HepG2 (cell line): Measurements from ENCODE around the gene OVAAL. TPM values are rescaled to one million over a fixed set of nuclear protein-coding genes. Genes with fewer than 3 reads are reported as not detected.

Experiments
- CBX2 ChIP-seq, 2 experiments: fragments of 200-600 bp in 1 of 2; sonication (generic); formaldehyde crosslinking in 1 of 2; IDR thresholded peaks; 2 replicates each; pipeline versions ENCODE4 v1.7.0 to v1.8.1; 2018 to 2022; ENCODE audit warnings: low read depth in 2 of 2, low read length in 1 of 2, mild to moderate bottlenecking in 1 of 2, missing genetic modification reagents in 1 of 2
- HIVEP1 ChIP-seq: sonication (generic); formaldehyde crosslinking; IDR thresholded peaks from 2 replicates; pipeline ENCODE4 v1.4.0; 2020; ENCODE audit warnings: mild to moderate bottlenecking, missing genetic modification reagents
- TBX3 ChIP-seq: fragments of 450-650 bp; IDR thresholded peaks from 2 replicates; pipeline ENCODE4 v1.6.1; 2017; ENCODE audit warnings: antibody characterized with exemption, mild to moderate bottlenecking, inconsistent platforms, borderline replicate concordance
- polyA plus RNA-seq, 8 experiments: library from polyadenylated mRNA; depleted of rRNA in 3 of 8; stranded (reverse) in 7 of 8; unstranded in 1 of 8; fragments of >200 nt; fragmentation: Illumina TruSeq in 4 of 8; extraction: Trizol in 4 of 8; gene quantifications; 2 replicates each; pipeline versions ENCODE4 v1.2.1 to v1.2.3, GENCODE V29; 2011 to 2016; ENCODE audit warnings: low read depth in 4 of 8, missing spikeins in 1 of 8, mixed read lengths in 1 of 8; ENCODE audit not compliant: insufficient read depth in 1 of 8
- total RNA-seq, 5 experiments: library from RNA; depleted of rRNA; stranded (reverse); fragments of >200 nt; fragmentation: Illumina TruSeq; extraction: Trizol; gene quantifications; 2 replicates each; pipeline ENCODE4 v1.2.3, GENCODE V29; 2016; ENCODE audit warnings: low read depth in 1 of 5
- TF ChIP-seq, protein P1 (sequence below): sonication (generic); formaldehyde crosslinking; conservative IDR thresholded peaks from 2 replicates; pipeline ENCODE4 v1.4.0; 2020; ENCODE audit warnings: mild to moderate bottlenecking, missing genetic modification reagents, moderate library complexity
- TF ChIP-seq, protein P2 (sequence below): IDR thresholded peaks from 2 replicates; pipeline ENCODE4 v1.6.1; 2016; ENCODE audit warnings: missing compliant biosample characterization, missing genetic modification reagents, borderline replicate concordance
- TF ChIP-seq, protein P3 (sequence below): IDR thresholded peaks from 2 replicates; pipeline ENCODE4 v1.4.0; 2020; ENCODE audit warnings: mild to moderate bottlenecking, missing genetic modification reagents
- TF ChIP-seq, protein P4 (sequence below): sonication (generic); formaldehyde crosslinking; IDR thresholded peaks from 2 replicates; pipeline ENCODE4 v1.5.1; 2020; ENCODE audit warnings: mild to moderate bottlenecking, moderate library complexity, missing genetic modification reagents
- TF ChIP-seq, protein P5 (sequence below): sonication (generic); formaldehyde crosslinking; IDR thresholded peaks from 2 replicates; pipeline ENCODE4 v1.4.0; 2020; ENCODE audit warnings: mild to moderate bottlenecking, missing genetic modification reagents

OVAAL gene
- total and polyA plus RNA-seq, 2 of the 13 experiments (the other 11 are each of a cell fraction or from before 2014, with no cell fraction given) = 0.04 TPM; not detected in 1

DNA sequence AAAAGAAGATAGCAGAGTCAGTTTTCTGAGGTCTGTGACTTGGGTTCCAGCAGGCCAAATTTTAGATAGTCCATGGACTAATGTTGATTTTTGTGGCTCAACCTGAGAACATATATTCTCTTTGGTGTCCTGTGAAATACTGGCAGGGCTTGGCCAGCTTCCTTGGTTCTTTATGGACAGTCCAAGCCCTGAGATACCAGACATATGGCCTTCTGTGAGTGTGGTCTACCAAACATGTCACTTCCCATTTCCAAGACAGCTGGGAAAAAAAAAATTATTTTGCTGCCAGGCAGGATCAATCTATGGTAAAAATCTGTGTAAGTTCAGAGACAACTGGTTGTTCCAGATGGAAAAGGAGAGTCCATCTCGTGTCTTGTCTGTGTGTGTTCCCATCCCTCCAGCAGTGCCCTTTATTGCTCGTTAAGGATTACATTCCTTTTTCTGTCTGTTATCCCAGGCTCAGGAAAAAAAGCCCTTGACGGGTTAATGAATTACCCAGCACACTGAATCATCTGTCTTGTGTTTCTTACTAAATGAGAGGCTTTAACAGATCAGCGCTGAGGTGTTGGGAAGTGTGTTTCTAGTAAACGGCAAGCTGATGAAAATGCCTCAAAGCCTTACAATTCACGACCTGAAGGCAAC is 39.7 kb downstream of the OVAAL start (continued):
- TF ChIP-seq, protein P1, sequence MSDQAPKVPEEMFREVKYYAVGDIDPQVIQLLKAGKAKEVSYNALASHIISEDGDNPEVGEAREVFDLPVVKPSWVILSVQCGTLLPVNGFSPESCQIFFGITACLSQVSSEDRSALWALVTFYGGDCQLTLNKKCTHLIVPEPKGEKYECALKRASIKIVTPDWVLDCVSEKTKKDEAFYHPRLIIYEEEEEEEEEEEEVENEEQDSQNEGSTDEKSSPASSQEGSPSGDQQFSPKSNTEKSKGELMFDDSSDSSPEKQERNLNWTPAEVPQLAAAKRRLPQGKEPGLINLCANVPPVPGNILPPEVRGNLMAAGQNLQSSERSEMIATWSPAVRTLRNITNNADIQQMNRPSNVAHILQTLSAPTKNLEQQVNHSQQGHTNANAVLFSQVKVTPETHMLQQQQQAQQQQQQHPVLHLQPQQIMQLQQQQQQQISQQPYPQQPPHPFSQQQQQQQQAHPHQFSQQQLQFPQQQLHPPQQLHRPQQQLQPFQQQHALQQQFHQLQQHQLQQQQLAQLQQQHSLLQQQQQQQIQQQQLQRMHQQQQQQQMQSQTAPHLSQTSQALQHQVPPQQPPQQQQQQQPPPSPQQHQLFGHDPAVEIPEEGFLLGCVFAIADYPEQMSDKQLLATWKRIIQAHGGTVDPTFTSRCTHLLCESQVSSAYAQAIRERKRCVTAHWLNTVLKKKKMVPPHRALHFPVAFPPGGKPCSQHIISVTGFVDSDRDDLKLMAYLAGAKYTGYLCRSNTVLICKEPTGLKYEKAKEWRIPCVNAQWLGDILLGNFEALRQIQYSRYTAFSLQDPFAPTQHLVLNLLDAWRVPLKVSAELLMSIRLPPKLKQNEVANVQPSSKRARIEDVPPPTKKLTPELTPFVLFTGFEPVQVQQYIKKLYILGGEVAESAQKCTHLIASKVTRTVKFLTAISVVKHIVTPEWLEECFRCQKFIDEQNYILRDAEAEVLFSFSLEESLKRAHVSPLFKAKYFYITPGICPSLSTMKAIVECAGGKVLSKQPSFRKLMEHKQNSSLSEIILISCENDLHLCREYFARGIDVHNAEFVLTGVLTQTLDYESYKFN (CRISPR knock-in tag) = peak; percentile 42
- TF ChIP-seq, protein P2, sequence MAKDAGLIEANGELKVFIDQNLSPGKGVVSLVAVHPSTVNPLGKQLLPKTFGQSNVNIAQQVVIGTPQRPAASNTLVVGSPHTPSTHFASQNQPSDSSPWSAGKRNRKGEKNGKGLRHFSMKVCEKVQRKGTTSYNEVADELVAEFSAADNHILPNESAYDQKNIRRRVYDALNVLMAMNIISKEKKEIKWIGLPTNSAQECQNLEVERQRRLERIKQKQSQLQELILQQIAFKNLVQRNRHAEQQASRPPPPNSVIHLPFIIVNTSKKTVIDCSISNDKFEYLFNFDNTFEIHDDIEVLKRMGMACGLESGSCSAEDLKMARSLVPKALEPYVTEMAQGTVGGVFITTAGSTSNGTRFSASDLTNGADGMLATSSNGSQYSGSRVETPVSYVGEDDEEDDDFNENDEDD (CRISPR knock-in tag) = no peak
- TF ChIP-seq TBX3 (0 out of 2 replicates have a peak, but pooled peaks have one; percentile 10), CBX2 (IDR thresholded peaks at IDR 0.05; ENCODE audit: low read depth, low read length) (no peak), CBX2 (CRISPR knock-in tag; IDR thresholded peaks at IDR 0.05; ENCODE audit: low read depth) (no peak), HIVEP1 (CRISPR knock-in tag) (no peak)
- TF ChIP-seq, protein P3, sequence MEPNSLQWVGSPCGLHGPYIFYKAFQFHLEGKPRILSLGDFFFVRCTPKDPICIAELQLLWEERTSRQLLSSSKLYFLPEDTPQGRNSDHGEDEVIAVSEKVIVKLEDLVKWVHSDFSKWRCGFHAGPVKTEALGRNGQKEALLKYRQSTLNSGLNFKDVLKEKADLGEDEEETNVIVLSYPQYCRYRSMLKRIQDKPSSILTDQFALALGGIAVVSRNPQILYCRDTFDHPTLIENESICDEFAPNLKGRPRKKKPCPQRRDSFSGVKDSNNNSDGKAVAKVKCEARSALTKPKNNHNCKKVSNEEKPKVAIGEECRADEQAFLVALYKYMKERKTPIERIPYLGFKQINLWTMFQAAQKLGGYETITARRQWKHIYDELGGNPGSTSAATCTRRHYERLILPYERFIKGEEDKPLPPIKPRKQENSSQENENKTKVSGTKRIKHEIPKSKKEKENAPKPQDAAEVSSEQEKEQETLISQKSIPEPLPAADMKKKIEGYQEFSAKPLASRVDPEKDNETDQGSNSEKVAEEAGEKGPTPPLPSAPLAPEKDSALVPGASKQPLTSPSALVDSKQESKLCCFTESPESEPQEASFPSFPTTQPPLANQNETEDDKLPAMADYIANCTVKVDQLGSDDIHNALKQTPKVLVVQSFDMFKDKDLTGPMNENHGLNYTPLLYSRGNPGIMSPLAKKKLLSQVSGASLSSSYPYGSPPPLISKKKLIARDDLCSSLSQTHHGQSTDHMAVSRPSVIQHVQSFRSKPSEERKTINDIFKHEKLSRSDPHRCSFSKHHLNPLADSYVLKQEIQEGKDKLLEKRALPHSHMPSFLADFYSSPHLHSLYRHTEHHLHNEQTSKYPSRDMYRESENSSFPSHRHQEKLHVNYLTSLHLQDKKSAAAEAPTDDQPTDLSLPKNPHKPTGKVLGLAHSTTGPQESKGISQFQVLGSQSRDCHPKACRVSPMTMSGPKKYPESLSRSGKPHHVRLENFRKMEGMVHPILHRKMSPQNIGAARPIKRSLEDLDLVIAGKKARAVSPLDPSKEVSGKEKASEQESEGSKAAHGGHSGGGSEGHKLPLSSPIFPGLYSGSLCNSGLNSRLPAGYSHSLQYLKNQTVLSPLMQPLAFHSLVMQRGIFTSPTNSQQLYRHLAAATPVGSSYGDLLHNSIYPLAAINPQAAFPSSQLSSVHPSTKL (CRISPR knock-in tag) = peak; percentile 35
- TF ChIP-seq, protein P4, sequence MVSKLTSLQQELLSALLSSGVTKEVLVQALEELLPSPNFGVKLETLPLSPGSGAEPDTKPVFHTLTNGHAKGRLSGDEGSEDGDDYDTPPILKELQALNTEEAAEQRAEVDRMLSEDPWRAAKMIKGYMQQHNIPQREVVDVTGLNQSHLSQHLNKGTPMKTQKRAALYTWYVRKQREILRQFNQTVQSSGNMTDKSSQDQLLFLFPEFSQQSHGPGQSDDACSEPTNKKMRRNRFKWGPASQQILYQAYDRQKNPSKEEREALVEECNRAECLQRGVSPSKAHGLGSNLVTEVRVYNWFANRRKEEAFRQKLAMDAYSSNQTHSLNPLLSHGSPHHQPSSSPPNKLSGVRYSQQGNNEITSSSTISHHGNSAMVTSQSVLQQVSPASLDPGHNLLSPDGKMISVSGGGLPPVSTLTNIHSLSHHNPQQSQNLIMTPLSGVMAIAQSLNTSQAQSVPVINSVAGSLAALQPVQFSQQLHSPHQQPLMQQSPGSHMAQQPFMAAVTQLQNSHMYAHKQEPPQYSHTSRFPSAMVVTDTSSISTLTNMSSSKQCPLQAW (CRISPR knock-in tag) = peak; percentile 83
- TF ChIP-seq, protein P5, sequence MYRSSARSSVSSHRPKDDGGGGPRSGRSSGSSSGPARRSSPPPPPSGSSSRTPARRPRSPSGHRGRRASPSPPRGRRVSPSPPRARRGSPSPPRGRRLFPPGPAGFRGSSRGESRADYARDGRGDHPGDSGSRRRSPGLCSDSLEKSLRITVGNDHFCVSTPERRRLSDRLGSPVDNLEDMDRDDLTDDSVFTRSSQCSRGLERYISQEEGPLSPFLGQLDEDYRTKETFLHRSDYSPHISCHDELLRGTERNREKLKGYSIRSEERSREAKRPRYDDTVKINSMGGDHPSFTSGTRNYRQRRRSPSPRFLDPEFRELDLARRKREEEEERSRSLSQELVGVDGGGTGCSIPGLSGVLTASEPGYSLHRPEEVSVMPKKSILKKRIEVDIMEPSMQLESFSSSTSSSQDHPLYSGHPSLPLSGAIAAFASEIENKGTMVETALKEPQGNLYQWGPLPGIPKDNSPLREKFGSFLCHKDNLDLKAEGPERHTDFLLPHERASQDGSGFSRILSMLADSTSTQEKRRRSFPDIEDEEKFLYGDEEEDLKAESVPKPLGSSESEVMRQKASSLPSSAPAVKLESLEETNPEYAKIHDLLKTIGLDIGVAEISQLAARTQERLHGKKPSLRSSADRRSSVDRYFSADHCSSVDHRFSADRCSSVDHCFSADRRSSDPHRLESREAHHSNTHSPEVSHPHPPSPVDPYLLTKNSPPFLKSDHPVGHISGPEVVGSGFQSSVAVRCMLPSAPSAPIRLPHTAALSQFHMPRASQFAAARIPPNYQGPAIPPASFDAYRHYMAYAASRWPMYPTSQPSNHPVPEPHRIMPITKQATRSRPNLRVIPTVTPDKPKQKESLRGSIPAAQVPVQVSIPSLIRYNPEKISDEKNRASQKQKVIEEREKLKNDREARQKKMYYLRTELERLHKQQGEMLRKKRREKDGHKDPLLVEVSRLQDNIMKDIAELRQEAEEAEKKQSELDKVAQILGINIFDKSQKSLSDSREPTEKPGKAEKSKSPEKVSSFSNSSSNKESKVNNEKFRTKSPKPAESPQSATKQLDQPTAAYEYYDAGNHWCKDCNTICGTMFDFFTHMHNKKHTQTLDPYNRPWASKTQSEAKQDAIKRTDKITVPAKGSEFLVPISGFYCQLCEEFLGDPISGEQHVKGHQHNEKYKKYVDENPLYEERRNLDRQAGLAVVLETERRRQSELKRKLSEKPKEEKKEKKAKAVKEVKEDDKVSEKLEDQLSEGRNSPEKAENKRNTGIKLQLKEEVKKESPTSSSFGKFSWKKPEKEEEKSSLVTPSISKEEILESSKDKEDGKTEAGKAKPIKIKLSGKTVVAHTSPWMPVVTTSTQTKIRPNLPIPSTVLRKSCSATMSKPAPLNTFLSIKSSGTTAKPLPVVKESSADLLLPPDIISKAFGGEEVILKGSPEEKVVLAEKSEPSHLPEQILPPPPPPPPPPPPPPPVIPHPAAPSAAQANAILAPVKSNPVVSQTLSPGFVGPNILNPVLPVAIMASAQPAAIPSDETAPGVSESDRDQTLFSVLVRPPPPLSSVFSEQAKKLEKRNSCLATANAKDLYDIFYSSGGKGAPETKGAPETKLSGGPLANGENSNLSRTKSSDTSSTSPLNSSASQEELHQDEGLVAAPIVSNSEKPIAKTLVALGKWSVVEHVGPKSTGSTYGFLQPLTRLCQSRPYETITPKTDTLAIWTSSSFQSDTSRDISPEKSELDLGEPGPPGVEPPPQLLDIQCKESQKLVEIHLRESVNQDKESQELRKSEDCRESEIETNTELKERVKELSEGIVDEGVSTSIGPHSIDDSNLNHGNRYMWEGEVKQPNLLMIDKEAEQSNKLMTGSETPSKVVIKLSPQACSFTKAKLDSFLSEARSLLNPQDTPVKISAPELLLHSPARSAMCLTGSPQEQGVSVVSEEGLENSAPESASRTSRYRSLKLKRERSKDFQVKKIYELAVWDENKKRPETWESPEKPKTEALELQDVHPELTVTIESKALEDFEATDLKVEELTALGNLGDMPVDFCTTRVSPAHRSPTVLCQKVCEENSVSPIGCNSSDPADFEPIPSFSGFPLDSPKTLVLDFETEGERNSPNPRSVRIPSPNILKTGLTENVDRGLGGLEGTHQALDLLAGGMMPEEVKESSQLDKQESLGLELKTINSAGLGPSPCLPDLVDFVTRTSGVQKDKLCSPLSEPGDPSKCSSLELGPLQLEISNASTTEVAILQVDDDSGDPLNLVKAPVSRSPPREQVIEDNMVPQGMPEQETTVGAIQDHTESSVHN = no peak
